Activated T-cell treated with anti-CD3 and anti-CD28 coated beads, Interleukin-2, amount 50 U/mL, for 24 hours (primary cell): ENCODE measurements around the gene BTBD2.

Source experiments
- DNase-seq: peaks from one replicate; pipeline ENCODE4 v3.0.0-alpha.2; 2020
- H3K27ac Mint-ChIP-seq: 2 replicates; pipeline ENCODE4 v1.8.0; 2020; ENCODE audit warnings: mild to moderate bottlenecking, mixed read lengths
- H3K27me3 Mint-ChIP-seq: 2 replicates; pipeline ENCODE4 v1.8.0; 2020; ENCODE audit warnings: mixed read lengths
- H3K36me3 Mint-ChIP-seq: 2 replicates; pipeline ENCODE4 v1.8.0; 2020; ENCODE audit warnings: low read depth, mixed read lengths
- H3K4me1 Mint-ChIP-seq: 2 replicates; pipeline ENCODE4 v1.8.0; 2020; ENCODE audit warnings: low read depth, mixed read lengths
- H3K4me3 Mint-ChIP-seq: 2 replicates; pipeline ENCODE4 v1.8.0; 2020; ENCODE audit warnings: mild to moderate bottlenecking, moderate library complexity, mixed read lengths
- H3K9me3 Mint-ChIP-seq: 2 replicates; pipeline ENCODE4 v1.8.0; 2020; ENCODE audit warnings: mixed read lengths

BTBD2 gene

DNA sequence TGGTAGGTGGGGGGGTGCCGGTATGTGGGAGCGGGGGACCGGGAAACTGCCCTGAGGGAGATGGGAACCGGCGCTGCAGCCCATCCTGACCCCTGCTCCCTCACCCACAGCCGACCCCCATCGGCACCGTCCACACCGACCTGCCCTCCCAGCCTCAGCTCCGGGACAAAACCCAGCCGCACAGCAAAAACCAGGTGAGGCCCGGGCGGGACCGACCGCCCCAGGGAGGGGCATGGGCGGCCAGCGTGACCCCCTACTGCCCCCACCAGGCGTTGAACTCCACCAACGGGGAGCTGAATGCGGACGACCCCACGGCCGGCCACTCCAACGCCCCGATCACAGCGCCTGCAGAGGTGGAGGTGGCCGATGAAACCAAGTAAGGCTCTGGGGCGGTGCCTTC, 35.9 kb downstream of the BTBD2 start:
- H3K36me3 Mint-ChIP-seq, result peaks cover 66% of the 10 kb centered on the region
- H3K9me3 Mint-ChIP-seq, result no peaks in the 10 kb centered on the region
- no peak for DNase-seq
- no peak overlapping the region for H3K4me3 Mint-ChIP-seq
- no peak overlapping the region for H3K27ac Mint-ChIP-seq
- no peaks in the 10 kb centered on the region for H3K4me1 Mint-ChIP-seq
- no peaks in the 10 kb centered on the region for H3K27me3 Mint-ChIP-seq

DNA sequence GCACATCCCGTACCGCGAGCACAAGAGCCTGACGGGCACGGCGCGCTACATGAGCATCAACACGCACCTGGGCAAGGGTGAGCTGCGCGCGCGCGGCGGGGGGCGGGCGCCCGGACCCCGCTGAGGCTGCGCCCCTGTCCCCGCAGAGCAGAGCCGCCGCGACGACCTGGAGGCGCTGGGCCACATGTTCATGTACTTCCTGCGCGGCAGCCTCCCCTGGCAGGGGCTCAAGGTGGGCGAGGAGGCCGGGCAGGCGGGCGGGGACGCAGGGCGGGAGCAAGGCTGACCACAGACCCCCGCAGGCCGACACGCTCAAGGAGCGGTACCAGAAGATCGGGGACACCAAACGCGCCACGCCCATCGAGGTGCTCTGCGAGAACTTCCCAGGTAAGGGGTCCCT, 36.5 kb downstream of the BTBD2 start:
- H3K27me3 Mint-ChIP-seq, result no peaks in the 10 kb centered on the region
- no peak for DNase-seq
- no peak overlapping the region for H3K4me3 Mint-ChIP-seq
- H3K27ac Mint-ChIP-seq, result no peak overlapping the region
- H3K9me3 Mint-ChIP-seq, result no peaks in the 10 kb centered on the region
- no peaks in the 10 kb centered on the region for H3K4me1 Mint-ChIP-seq
- H3K36me3 Mint-ChIP-seq, result peaks cover 62% of the 10 kb centered on the region

DNA sequence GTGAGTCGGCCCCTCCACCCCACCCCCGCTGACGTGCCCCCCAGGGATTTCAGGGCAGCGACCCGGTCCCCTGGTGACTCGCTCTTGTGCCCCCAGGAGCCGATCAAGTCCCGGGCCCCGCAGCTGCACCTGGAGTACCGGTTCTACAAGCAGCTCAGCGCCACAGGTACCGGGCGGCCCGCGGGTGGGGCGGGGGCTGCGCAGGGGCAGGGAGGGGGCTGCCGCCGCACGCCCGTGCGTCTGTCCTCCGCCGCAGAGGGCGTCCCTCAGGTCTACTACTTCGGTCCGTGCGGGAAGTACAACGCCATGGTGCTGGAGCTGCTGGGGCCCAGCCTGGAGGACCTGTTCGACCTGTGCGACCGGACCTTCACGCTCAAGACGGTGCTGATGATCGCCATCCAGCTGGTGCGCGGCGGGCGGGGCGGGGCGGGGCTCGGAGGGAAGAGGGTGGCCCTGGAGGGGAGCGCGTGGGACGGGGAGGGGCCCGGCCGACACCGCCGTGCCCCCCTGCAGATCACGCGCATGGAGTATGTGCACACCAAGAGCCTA, 37.1 kb downstream of the BTBD2 start:
- H3K36me3 Mint-ChIP-seq, result peaks cover 62% of the 10 kb centered on the region
- no peak overlapping the region for H3K4me3 Mint-ChIP-seq
- no peaks in the 10 kb centered on the region for H3K9me3 Mint-ChIP-seq
- H3K27me3 Mint-ChIP-seq, result no peaks in the 10 kb centered on the region
- H3K4me1 Mint-ChIP-seq, result peaks cover 2% of the 10 kb centered on the region
- DNase-seq, result no peak
- H3K27ac Mint-ChIP-seq, result no peak overlapping the region

DNA sequence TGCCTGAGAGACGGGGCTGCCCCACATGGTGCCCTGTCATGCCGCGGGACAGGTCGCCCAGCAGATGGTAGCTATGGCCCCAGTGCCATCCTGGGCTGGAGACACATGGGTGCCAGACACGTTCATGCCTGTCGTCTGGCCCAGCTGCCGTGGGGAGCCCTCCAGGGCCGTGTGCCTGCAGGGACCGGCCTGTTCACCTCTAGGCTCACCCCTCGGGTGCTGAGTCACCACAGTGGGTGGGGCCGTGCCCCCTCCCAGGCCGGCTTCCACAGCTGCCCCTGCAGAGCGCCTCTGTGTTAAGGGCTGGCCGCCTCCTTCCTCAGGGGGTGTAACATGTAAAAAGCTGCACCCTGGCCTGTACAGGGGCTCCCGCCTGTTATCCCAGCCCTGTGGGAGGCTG, 38.4 kb downstream of the BTBD2 start:
- Mint-ChIP-seq H3K27me3 (no peaks in the 10 kb centered on the region), H3K4me1 (peaks cover 7% of the 10 kb centered on the region), H3K9me3 (no peaks in the 10 kb centered on the region), H3K4me3 (no peak overlapping the region), H3K36me3 (peaks cover 59% of the 10 kb centered on the region), H3K27ac (no peak overlapping the region)
- DNase-seq, result no peak

DNA sequence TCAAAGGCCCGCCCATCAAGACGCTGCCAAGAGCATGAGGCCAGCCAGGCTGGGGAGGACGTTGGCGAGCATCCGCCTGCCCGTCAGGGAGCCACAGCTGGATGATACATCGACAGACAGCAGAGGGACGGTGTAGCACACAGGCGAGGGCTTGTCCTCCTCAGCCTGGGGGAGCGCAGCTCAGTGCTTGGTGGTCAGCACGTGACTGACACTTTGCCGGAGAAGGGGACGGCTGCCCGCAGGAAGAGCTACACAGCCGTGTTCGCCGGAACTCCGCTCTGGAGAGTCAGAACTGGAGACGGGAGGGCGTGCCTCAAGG, 40.4 kb downstream of the BTBD2 start:
- H3K27ac Mint-ChIP-seq, result no peak overlapping the region
- H3K9me3 Mint-ChIP-seq, result no peaks in the 10 kb centered on the region
- peaks cover 57% of the 10 kb centered on the region for H3K36me3 Mint-ChIP-seq
- no peaks in the 10 kb centered on the region for H3K27me3 Mint-ChIP-seq
- DNase-seq, result no peak
- H3K4me3 Mint-ChIP-seq, result no peak overlapping the region
- H3K4me1 Mint-ChIP-seq, result peaks cover 9% of the 10 kb centered on the region

DNA sequence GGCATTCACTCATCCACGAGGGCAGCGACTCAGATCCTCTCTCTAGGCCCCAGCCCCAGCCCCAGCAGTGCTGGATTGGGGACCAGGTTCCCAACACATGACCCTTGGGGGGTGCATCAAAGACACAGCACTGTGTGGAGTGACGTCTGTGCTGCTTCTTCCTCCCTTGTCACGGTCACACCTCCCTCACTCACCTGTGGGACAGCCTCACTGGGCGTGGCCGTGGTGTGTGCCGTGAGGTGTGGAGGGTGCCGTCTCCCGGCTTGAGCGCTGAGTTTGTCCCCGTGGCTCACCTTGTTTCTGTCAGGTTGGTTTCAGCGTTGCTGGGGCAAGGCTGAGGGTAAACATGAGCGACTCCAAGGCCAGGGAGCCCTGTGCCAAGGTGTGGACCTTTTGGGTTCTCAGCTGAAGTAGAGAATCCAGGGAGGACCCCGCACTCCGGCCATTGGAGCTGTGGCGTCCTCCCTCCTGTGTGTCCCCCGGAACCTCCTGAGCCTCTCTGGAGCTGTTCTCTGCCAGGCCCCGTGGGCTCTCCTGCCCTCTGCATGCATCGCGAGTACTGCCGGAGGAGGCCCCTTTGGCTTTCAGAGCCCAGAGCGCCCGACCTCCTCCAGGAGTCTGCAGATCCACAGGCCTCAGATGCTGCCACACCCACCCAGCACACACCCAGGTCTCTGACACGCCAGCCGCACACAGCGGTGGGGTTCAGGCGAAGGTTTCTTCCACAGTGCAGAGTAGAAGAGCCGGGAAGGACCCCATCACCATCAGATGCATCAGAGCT, 40.9 kb downstream of the BTBD2 start:
- peak overlapping the region; percentile 57 for H3K27ac Mint-ChIP-seq
- H3K36me3 Mint-ChIP-seq, result peaks cover 60% of the 10 kb centered on the region

DNA sequence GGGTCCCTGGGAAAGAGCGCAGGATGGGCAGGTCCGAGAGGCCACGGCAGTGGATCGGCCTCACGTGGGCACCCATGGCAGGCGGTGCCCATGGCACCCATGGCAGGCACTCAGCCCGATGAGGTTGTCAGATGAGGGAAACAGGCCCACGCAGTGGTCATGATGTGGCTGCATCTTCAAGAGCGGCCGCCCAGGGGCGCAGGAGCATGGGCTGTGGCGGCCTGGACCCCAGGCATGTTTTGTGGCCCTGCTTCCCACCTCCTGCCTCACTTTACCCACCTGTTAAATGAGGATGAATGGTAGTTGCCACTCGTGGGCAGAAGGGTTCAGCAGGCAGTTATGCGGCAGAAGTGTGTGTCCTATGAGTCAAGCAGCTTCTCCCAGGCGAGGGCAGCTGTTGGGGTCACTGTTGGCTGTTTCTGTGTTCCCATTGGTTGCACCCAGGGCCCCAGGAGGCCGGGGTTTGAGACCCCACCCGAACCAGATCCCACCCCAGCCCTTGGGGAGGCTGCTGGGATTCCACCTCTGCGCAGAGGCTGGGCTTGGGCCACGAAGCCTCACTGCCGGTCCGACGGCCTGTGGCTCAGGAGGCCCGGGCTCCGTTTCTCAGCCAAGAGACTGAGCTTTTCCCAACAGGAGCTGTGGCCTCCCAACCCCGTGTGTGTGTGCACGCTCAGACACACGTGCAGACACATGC, 44.6 kb downstream of the BTBD2 start:
- no peaks in the 10 kb centered on the region for H3K27me3 Mint-ChIP-seq
- no peaks in the 10 kb centered on the region for H3K9me3 Mint-ChIP-seq
- H3K4me3 Mint-ChIP-seq, result no peak overlapping the region
- H3K4me1 Mint-ChIP-seq, result peaks cover 24% of the 10 kb centered on the region
- H3K27ac Mint-ChIP-seq, result no peak overlapping the region
- H3K36me3 Mint-ChIP-seq, result peaks cover 53% of the 10 kb centered on the region
- no peak for DNase-seq

More for the DNA sequence above, 40.9 kb downstream of the BTBD2 start:
- no peak for DNase-seq
- Mint-ChIP-seq H3K4me3 (no peak overlapping the region), H3K4me1 (peaks cover 9% of the 10 kb centered on the region), H3K9me3 (no peaks in the 10 kb centered on the region), H3K27me3 (no peaks in the 10 kb centered on the region)

DNA sequence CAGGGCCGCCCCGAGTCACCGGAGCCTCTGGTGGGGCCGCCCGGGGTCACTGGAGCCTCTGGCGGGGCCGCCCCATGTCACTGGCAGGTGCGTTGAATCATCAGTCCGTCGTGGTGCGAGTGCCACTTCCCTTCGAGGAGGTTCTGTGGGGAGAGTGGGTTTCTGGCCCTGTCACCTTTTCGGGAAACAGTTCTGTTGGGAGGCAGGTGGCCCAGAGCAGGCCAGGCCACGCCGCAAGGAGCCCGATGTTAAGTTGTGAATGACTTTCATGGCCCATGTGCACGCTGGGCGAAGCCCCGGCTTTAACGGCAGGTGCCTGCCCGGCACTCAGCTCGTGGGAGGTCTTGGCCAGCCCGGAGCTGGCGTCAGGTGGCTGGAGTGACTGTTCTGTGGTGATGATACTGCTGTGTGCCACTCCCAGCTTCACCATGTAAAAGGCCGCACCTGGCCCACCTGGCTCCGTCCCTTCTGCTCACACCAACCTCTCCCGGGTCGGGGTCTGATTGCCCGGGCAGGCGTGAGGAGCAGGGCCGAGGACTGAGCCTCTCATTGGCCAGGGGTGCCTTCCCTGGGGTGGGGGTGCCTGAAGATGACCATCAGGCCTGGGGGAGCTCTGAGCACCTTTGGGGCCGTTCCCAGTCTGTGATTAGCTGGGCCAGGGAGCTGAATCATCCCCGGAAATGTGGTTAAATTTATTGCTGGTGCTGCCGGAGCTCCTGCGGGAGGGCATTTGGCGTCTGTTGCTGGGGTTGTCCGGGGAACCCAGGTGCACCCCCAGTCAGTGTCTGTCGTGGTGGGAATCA, 45.3 kb downstream of the BTBD2 start:
- H3K27ac Mint-ChIP-seq, result peak overlapping the region; percentile 57
- no peak overlapping the region for H3K4me3 Mint-ChIP-seq
- H3K36me3 Mint-ChIP-seq, result peaks cover 47% of the 10 kb centered on the region
- no peaks in the 10 kb centered on the region for H3K9me3 Mint-ChIP-seq
- no peaks in the 10 kb centered on the region for H3K27me3 Mint-ChIP-seq
- peaks cover 28% of the 10 kb centered on the region for H3K4me1 Mint-ChIP-seq
- no peak for DNase-seq

DNA sequence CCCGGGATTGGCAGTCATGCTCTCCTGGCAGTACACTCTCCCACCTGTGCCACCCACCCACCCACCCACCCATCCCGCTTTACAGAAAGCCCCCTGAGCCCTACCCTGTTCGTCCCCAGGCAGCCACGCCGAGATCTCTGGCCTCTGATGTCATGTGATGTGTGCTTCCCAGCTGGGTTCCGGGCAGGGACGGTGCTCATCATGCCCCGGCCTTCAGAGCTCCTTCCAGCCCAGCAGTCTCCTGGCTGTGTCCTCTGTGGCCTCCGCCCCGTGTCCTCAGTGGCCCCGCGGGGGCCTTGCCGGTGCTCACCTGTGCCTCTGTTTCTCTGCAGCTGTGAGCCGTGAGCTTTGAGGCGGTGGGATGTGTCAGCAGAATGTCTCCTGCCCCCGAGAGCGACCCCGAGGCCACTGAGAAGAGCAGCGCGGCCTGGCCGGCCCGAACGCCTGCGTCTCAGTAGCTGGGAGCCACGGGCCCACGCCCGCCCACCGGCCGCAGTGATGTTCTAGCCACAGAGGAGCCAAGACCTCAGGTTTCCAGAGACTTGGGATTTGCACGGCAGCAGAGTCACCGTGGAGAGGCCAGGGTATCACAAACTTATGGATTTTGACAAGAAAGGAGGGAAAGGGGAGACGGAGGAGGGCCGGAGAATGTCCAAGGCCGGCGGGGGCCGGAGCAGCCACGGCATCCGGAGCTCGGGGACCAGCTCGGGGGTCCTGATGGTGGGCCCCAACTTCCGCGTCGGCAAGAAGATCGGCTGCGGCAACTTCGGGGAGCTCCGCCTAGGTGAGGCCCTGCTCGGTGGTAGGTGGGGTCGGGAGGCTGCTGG, 46.1 kb downstream of the BTBD2 start:
- no peak overlapping the region for H3K27ac Mint-ChIP-seq
- H3K9me3 Mint-ChIP-seq, result no peaks in the 10 kb centered on the region
- no peaks in the 10 kb centered on the region for H3K27me3 Mint-ChIP-seq
- DNase-seq, result no peak
- H3K4me3 Mint-ChIP-seq, result no peak overlapping the region
- H3K4me1 Mint-ChIP-seq, result peaks cover 28% of the 10 kb centered on the region
- peaks cover 40% of the 10 kb centered on the region for H3K36me3 Mint-ChIP-seq

DNA sequence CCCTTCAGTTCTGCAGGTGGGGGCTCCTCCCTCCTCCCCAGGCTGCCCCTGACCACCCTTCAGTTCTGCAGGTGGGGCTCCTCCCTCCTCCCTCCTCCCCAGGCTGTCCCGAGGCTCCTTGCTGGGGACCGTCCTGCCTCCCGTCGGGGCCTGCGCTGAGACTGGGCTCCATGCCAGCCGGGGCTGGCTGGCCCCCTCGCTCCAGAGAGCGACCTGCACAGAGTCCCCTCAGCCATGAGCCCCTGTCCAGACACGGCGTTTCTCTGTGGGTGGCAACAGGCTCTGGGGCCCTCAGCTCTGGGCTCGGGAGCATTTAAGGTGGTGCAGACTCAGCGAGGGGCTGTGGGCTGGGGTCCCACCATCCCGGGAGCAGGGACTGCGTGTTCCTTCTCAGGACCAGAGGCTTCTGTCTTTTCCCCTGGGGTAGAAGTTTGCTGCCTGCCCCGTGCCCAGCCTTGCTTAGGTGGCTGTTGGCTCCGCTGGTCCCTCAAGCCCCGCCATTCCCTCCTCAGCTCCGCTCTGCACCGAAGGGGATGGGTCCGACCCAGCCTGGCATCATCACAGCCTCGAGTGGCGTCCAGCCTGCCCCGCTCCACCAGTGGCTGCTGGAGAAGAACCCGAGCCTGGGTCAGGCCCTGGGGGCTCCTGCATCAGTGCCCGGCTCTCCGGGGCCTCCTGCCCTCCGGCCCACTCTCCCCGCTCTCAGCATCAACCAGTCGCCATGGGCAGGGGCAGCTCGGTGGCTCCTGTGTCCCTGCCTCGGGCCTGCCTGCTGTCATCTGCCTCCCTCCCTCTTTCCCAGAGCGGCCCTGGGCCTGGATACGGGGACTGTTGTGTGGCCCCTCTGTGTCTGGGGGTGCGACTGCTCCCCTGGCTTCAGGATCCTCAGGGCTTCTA, 47.0 kb downstream of the BTBD2 start:
- DNase-seq, result no peak
- Mint-ChIP-seq H3K36me3 (peaks cover 39% of the 10 kb centered on the region), H3K27ac (no peak overlapping the region), H3K27me3 (no peaks in the 10 kb centered on the region), H3K4me3 (no peak overlapping the region), H3K4me1 (peaks cover 27% of the 10 kb centered on the region), H3K9me3 (no peaks in the 10 kb centered on the region)

DNA sequence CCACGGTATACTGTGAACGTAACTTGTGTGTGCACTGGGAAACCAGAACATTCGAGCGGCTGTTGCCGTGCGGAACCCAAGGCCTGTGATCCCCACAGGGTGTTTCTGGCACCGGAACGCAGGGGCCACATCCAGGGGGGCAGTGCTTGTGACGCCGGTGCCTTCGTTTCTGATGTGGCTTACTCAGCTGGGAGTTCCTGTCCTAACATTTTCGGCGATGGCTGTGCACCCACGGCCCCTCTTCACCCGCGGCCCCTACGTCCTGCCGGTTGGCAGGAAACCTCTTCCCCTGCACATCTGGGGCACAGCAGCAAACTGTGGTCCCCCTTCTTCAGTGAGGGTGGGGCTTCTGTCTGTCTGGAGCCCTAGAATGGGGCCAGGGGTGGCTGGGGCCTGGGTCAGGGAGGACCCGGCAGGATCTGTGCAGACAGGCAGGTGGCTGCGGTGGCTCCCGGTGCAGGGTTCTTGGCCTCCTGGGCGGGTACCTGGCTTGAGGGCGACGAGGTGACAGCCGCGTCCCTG, 48.4 kb downstream of the BTBD2 start:
- peak overlapping the region; percentile 81 for H3K27ac Mint-ChIP-seq
- no peaks in the 10 kb centered on the region for H3K9me3 Mint-ChIP-seq
- H3K4me1 Mint-ChIP-seq, result peaks cover 21% of the 10 kb centered on the region
- peak overlapping the region; percentile 53 for H3K4me3 Mint-ChIP-seq
- H3K27me3 Mint-ChIP-seq, result no peaks in the 10 kb centered on the region
- peak; percentile 48 for DNase-seq
- peaks cover 39% of the 10 kb centered on the region for H3K36me3 Mint-ChIP-seq

DNA sequence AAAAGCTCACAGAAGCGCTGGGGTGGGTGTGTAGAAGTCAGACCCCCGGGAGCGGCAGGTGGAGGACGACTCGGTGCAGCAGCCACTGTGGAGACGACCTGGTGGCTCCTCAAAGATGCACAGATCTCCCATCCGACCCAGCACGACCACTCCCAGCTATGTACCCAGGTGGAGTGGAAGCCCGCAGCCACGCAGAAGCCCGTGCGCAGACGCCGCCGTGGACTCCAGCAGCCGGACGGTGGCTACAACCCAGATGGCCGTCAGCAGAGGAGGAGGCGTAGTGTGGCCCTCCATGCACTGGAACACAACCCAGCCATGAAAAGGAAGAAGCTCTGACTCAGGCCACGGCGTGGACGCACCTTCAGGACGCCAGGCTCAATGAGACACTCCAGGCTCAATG, 52.8 kb downstream of the BTBD2 start:
- Mint-ChIP-seq H3K36me3 (peaks cover 26% of the 10 kb centered on the region), H3K9me3 (no peaks in the 10 kb centered on the region), H3K4me1 (peaks cover 25% of the 10 kb centered on the region)

More for the DNA sequence above, 52.8 kb downstream of the BTBD2 start:
- H3K27ac Mint-ChIP-seq, result no peak overlapping the region
- no peak overlapping the region for H3K4me3 Mint-ChIP-seq
- H3K27me3 Mint-ChIP-seq, result no peaks in the 10 kb centered on the region
- no peak for DNase-seq
